ENCODE measurements around the gene ELP6.
A peak's percentile ranks its signal among the peaks of the same experiment; 100 is the strongest.
"Not testable (repeated sequence)": the region's sequence is repeated elsewhere in the genome, so short reads cannot be mapped to it uniquely, and the experiment has no call there.

Gene ELP6

GRCh38 chr3:47512416-47513124, 942 bp downstream of the ELP6 start:
- peak; percentile 33 for DNase-seq

- DNase-seq, result not testable (repeated sequence)
These were observed 8.2 kb downstream of the ELP6 start for GRCh38 chr3:47505267-47505666.

DNA sequence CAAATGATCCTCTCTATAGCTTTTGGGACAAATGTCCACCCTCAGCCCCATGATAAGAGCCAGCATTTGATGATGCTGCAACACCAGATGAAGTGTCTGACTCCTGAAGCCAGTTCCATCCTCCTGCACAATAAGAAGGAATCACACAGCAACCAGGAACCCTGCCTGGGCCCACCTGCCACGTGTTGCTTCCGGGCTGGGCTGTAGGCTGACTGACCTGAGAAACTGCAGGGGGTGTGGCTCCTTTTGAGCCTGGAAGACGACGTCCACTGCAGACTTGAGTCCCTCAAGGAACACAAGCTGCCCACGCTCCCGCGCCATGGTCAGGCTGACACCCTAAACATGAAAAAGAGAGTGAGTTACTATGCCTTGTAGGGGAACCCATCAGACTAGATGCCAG, 9.4 kb downstream of the ELP6 start:
- no peak for DNase-seq

DNA sequence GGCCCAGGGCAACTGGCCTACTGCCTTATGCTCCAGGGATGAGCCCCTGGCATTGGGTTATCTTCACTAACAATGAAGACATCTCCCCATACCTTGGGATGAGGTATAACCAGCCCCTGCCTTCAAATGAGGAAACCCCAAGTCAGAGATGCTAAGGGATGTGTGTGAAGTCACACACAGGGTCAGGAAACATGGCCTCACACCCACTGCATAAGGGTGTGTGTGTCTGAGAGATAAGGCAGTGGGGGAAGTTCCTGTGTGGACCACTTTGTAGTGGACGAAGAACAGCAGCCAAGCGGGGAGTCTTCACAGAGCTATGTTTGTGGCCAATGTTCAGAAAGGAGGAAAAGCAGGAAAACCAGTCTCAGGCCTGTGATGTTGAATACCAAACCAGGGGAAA, 10.5 kb downstream of the ELP6 start:
- no peak for DNase-seq

- no peak for DNase-seq
These were observed 16.6 kb downstream of the ELP6 start for GRCh38 chr3:47496892-47497291.

GRCh38 chr3:47495886-47496285, 17.6 kb downstream of the ELP6 start:
- DNase-seq, result no peak

DNA sequence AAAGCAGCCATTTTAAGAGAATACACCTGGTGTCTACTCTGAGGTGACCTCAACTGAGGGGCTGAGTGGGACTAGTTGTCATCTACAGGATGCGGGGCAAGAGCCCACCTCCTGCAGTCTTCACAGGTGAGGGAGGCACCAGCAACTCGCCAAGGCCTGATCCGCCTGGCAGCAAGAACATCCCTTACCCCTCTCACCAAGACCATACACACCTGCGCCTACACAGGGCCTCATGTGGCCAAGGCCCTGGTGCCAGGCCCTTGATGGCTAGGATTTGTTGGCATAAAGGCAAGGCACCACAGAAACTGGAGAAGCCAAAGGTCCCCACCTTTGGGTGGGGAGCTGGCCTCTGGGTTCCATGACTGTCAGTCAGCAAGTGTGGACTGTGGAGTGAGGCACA, 18.4 kb downstream of the ELP6 start:
- no peak for DNase-seq

- no peak for DNase-seq
These were observed 21.7 kb downstream of the ELP6 start for GRCh38 chr3:47491777-47492176.

- no peak for DNase-seq
These were observed 22.3 kb downstream of the ELP6 start for GRCh38 chr3:47491186-47491585.

GRCh38 chr3:47487265-47487664, 26.2 kb downstream of the ELP6 start:
- no peak for DNase-seq

DNA sequence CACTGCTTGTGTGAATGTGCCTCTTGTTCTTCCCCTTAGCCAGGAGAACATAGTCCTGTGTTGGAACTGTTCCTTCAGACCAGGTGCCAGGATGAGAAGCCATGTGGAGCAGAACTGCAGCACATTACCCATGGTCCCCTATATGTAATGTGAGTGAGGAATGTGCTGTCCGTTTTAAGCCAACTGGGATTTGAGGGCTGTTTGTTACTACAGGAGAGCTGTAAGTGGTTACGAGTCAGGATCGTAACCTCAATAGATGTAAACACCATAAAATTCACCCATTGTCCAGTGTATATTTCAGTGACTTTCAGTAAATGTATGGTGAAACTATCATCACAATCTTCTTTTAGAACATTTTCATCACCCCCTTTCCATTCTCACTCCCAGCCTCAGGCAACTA, 27.7 kb downstream of the ELP6 start:
- no peak for DNase-seq

DNA sequence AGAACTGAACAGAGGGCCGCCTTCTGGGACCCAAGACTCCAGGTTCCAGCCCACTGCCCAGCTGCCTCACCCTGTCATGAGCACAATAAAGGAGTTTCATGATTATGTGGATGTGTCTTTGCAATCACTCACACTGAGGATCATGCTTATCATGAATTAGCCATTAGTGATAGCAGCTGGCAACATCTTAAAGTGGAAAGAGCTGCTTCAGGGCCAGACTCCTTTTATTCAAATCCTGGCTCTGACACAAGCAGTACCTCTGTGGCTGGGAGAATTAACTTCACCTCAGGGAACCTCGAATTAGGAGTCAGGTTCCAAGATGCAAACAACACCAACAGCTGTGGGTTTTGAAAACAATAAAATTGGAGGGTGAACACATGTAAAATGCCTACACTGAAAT, 31.1 kb downstream of the ELP6 start:
- DNase-seq, result no peak

GRCh38 chr3:47481763-47482162, 31.7 kb downstream of the ELP6 start:
- not testable (repeated sequence) for DNase-seq

DNA sequence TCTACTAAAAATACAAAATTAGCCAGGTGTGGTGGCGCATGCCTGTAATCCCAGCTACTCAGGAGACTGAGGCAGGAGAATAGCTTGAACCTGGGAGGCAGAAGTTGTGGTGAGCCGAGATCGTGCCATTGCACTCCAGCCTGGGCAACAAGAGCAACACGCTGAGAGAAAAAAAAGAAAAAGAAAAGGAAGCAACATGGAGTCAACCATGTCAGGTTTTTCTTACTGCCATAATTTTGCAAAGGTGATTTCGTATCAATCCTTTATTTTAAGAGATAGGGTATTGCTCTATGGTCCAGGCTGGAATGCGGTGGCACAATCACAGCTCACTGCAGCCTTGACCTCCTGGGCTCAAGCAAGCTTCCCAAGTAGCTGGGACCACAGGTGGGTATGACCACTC, 33.2 kb downstream of the ELP6 start:
- DNase-seq, result not testable (repeated sequence)

- DNase-seq, result no peak
These were observed 33.7 kb downstream of the ELP6 start for GRCh38 chr3:47479826-47480160.

DNA sequence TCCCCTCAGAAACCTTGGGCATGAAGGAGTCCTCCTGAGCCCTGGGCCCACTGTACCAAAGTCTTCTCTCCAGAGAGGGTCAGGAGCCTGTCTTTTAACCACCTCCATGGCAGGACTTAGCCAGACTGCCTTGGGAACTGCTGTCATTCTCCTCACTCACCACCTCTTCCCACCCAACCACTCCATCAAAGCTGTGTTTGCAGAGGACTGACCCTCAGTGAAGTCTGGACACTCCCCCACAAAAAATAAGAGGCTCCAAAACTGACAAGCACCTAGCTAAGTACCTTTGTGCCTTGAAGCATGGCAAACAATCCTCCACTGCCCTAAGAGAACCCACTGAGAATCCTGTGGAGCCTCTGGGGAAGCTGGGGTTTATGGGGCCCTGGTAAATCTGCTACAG, 35.5 kb downstream of the ELP6 start:
- DNase-seq, result no peak

GRCh38 chr3:47476644-47477199, 36.8 kb downstream of the ELP6 start:
- no peak for DNase-seq

- no peak for DNase-seq
These were observed 37.2 kb downstream of the ELP6 start for GRCh38 chr3:47476330-47476626.

- peak; percentile 95 for DNase-seq
These were observed 37.8 kb downstream of the ELP6 start, which contains the start of gene SCAP for GRCh38 chr3:47475570-47476329. Gene SCAP (minus strand): TSS chr3:47475941. CDS start chr3:47442993, 32,948 bp downstream.

DNA sequence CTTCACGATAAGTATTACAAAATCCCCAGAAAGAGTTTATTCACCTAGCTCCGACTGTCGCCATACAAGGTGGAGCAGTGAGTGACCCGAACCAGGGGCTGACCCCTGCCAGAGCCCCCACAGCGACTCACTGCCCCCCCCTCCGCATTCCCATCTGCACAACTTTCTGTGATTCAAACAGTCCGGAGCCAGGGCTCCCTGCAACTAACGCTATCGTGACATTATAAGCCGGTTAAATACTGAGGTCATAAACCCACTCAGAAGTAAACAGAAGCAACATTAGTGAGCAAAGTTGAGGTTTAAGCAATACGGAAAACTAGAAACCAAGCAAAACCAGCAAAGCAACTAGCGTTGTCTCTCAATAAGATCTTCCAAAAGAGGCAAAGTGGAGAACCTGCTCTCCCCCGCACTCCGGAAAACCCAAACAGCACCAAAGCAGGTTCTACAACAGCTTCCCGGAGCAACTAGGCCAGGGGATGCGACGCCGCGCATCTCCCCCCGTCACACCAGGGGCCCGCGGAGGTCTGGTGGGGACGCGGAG, 38.4 kb downstream of the ELP6 start:
- DNase-seq, result no peak

- no peak for DNase-seq
These were observed 40.1 kb downstream of the ELP6 start for GRCh38 chr3:47473391-47473790.

GRCh38 chr3:47469616-47470015, 43.9 kb downstream of the ELP6 start:
- DNase-seq, result no peak

GRCh38 chr3:47468315-47468714, 45.2 kb downstream of the ELP6 start:
- DNase-seq, result not testable (repeated sequence)

DNA sequence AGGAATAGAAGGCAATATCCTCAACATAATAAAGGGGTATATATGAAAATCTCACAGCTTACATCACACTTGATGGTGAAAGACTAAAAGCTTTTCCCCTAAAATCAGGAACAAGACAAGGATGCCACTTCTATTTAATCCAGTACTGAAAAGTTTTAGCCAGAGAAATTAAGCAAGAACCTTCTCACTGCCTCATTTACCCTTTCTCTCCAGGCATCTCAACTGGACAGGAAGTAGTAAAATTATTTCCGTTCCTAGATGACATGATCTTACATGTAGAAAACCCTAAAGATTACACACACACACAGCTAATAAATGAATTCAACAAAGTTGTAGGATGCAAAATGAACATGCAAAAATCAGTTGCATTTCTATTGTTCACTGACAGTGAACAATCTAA, 48.9 kb downstream of the ELP6 start:
- DNase-seq, result no peak

Measured in CD4-positive, alpha-beta T cell treated with Interleukin-12 subunit alpha and Interleukin-12 subunit beta, for 1 hour (primary cell).